ENCODE measurements around the gene CABP2. TPM values are rescaled to one million over a fixed set of nuclear protein-coding genes. Genes with fewer than 3 reads are reported as not detected.

The CABP2 gene
- total RNA-seq, 1 donor from 2014 or later: not detected

DNA sequence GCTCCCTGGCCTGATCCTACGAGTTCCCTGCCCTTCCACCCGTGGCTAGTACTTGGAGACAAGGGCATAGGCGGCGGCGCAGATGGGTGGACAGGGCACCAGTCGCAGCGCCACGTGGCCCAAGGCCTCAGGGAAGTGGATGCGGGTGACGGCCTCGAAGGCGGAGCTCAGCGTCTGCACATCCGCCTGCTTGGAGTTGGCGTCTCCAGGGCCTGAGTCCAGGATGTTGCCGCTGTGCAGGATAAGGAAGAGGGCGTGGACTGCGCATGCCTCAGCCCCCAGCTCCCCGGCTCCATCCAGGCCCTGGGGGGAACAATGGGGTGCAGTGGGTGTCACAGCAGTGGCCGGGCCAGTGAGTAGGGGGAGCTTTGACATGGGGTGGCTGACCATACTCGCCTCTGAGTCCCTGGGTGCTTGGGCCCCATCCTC, 24.7 kb downstream of the CABP2 start:
- DNase-seq (no peak), ATAC-seq (peak in 1 of 2 donors; percentile 2)
- Histone ChIP-seq H3K9me3 (no peaks in the 10 kb centered on the region), H3K36me3 (peaks cover 73% of the 10 kb centered on the region), H3K4me3 (no peak overlapping the region), H3K27me3 (ENCODE audit: low read depth) (no peaks in the 10 kb centered on the region), H3K27ac (no peak overlapping the region), H3K4me1 (peaks cover 5% of the 10 kb centered on the region)
- intact Hi-C loops (cut with DNase I): no loop called here
- TF ChIP-seq, protein P1, sequence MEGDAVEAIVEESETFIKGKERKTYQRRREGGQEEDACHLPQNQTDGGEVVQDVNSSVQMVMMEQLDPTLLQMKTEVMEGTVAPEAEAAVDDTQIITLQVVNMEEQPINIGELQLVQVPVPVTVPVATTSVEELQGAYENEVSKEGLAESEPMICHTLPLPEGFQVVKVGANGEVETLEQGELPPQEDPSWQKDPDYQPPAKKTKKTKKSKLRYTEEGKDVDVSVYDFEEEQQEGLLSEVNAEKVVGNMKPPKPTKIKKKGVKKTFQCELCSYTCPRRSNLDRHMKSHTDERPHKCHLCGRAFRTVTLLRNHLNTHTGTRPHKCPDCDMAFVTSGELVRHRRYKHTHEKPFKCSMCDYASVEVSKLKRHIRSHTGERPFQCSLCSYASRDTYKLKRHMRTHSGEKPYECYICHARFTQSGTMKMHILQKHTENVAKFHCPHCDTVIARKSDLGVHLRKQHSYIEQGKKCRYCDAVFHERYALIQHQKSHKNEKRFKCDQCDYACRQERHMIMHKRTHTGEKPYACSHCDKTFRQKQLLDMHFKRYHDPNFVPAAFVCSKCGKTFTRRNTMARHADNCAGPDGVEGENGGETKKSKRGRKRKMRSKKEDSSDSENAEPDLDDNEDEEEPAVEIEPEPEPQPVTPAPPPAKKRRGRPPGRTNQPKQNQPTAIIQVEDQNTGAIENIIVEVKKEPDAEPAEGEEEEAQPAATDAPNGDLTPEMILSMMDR (IDR thresholded peaks at IDR 0.05): no peak

DNA sequence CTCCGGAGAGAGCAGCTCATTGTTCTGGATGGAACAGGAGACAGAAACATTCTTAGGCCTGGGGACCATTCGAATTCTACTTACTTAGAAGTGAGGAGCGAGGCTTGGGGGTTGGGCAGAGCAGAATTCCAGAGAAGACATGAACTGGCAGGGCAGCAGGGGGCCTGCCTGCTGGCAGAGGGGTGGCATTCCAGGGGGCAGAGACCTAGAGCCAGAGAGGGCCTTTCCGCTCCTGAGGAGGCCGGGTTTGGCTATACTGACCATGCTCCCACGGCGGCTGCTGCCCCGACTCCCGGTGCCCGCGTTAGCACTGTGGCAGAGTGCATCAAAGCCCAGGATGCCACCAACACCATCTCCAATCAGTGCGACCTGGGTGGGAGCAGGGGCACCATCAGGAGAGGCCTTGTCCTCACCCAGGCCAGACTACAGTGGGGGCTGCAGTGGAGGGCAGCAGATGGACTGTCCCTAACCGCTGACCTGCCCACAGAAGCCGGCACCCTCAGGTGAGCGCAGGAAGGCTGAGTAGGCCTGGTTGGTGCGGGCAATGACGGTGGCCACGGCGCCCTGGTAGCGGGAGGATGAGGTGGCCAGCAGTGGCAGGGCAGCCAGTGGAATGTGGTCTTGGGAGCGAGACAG, 25.5 kb downstream of the CABP2 start:
- Histone ChIP-seq H3K36me3 (peaks cover 81% of the 10 kb centered on the region), H3K27ac (no peak overlapping the region), H3K9me3 (no peaks in the 10 kb centered on the region), H3K4me3 (no peak overlapping the region), H3K4me1 (no peaks in the 10 kb centered on the region), H3K27me3 (ENCODE audit: low read depth) (no peaks in the 10 kb centered on the region)
- DNase-seq (no peak), ATAC-seq (no peak)
- TF ChIP-seq, protein P1 (IDR thresholded peaks at IDR 0.05): no peak
- intact Hi-C loops (cut with DNase I): no loop called here

DNA sequence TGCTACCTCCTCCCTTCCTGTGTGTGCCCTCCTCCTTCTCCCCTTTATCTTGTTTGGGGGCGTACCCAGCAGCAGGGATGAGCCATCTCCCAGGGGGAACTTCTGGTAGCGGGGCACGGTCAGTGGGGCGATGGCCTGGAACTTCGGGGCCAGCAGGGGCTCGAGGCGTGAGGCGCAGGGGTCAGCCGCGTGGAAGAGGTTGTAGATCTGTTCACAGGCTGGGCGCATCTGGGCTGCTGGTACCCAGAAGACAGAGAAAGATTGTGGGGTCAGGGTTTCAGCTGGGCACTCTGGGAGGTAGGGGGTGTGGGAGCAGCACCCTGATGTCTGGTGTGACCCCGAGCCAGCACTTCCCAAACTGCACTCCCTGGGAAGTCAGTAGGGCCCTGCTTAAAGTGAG, 27.1 kb downstream of the CABP2 start:
- no peak for ATAC-seq
- intact Hi-C loops (cut with DNase I): no loop called here
- peaks cover 84% of the 10 kb centered on the region for H3K36me3 ChIP-seq

DNA sequence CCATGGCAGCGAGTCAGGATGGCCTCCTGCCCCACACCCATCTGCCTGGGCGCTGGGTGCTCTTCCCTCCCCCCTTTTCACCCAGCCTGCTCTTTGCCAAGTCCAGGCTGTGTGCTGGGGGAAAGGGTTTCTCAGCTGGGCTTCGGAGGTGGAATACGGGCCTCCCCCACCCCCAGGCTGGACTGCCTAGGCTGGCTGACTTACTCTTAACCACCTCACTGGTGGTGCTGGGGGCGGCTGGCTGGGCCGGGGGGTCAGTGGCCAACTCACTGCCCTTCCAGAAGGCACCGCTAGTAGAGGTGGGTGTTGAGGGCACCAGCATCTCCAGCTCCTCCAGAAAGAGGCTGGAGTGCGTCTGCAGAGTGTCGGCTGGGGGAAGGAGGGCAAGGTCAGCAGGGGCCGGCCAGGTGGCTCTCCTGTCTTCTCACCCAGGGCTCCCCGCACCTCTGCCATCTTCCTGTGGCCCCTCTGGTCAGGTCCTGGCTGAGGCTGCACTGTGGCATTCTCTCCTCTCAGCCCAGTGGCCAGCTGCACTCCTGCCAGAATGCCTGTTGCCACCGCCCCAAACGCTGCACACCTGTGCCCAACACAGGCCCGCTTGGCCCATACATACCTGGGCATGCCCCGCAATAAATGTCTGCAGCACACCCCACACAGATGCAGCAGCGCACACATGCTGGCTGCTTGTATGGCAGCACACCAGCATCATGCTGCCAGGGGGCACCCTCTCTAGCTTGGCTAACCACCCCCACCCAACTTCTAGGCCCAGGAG, 27.8 kb downstream of the CABP2 start:
- Histone ChIP-seq H3K4me3 (no peak overlapping the region), H3K27ac (no peak overlapping the region), H3K36me3 (peaks cover 91% of the 10 kb centered on the region), H3K9me3 (no peaks in the 10 kb centered on the region), H3K4me1 (no peaks in the 10 kb centered on the region), H3K27me3 (ENCODE audit: low read depth) (no peaks in the 10 kb centered on the region)
- TF ChIP-seq, protein P1 (IDR thresholded peaks at IDR 0.05): no peak
- ATAC-seq (no peak), DNase-seq (no peak)
- intact Hi-C loops (cut with DNase I): no loop called here

More for the DNA sequence above, 27.1 kb downstream of the CABP2 start:
- no peak overlapping the region for H3K27ac ChIP-seq
- no peaks in the 10 kb centered on the region for H3K9me3 ChIP-seq
- H3K4me3 ChIP-seq: no peak overlapping the region
- DNase-seq: no peak
- no peaks in the 10 kb centered on the region for H3K4me1 ChIP-seq
- TF ChIP-seq, protein P1 (IDR thresholded peaks at IDR 0.05): no peak
- H3K27me3 ChIP-seq (ENCODE audit: low read depth): no peaks in the 10 kb centered on the region

DNA sequence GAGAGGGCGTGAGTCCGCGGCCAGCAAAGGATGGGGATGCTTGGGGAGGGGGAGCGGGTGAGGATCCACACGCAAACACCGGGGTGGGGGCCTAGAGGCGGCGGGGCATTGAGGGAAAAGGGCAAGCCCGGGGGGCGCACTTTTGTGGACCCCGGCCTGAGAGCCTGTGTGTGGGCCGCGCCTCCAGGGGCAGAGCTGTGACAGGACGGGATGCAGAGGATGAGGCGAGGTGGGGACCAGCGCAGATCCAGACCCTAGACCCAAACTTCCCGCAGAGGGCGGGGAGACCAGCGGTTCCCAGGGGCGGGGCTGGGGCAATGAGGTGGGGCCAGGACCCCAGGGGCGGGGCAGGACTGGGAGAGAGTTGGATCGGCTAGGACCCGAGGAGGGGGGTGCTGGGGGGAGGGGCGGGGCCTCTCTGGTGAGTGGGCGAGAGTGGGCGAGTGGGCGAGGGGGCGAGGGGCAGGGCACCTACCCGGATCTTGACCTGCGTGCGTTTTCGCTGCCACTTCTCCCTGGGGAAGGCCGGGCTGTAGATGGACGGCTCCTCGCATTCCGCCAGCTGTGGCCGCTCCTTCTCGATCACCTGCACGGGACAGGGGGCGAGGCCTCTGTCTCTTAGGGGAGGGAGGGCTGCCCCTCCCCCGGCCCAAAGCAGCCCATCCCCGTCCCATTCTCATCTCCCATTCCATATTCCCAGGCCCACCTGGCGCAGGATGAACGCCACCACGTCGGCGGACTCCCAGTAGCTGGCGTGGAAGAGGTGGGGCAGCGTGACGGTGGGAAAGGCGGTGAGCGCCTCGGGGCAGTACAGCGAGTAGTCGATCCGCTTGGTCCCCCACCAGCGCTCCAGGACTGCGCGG, 28.6 kb downstream of the CABP2 start:
- TF ChIP-seq, protein P1 (IDR thresholded peaks at IDR 0.05): no peak
- intact Hi-C loops (cut with DNase I): no loop called here
- Histone ChIP-seq H3K4me1 (no peaks in the 10 kb centered on the region), H3K27ac (no peak overlapping the region), H3K36me3 (peaks cover 92% of the 10 kb centered on the region), H3K9me3 (no peaks in the 10 kb centered on the region), H3K27me3 (ENCODE audit: low read depth) (no peaks in the 10 kb centered on the region), H3K4me3 (no peak overlapping the region)
- DNase-seq (no peak), ATAC-seq (no peak)

Data from lower lobe of right lung (tissue), 2 donors.